ENCODE data around the gene PIK3R3. TPM values are rescaled to one million over a fixed set of nuclear protein-coding genes. Genes with fewer than 3 reads are reported as not detected.

PIK3R3 gene
- total and polyA plus RNA-seq, 8 donors = 1.2 to 4.9 (median 4.1) TPM

- intact Hi-C loops (cut with DNase I) = no loop called here
These were observed 111.1 kb downstream of the PIK3R3 start for GRCh38 chr1:46021046-46021996.

GRCh38 chr1:46020010-46020409 lies 112.4 kb downstream of the PIK3R3 start:
- DNase-seq (no peak), FAIRE-seq (no peak), ATAC-seq (no peak)
- WGBS, 2 donors = 82 to 83% methylated on average over 4 of the region's 4 CpGs
- intact Hi-C loops (cut with DNase I) = no loop called here
- Histone ChIP-seq H3K9me3 (no peaks in the 10 kb centered on the region), H3K4me3 (no peak overlapping the region), H3K4me1 (no peaks in the 10 kb centered on the region), H3K27me3 (no peaks in the 10 kb centered on the region), H3K27ac (no peak overlapping the region), H3K36me3 (peaks cover 0 to 4% (median 0%) of the 10 kb centered on the region in 3 donors)
- TF ChIP-seq CTCF (IDR thresholded peaks at IDR 0.05) = no peak

More at GRCh38 chr1:46021046-46021996, 111.1 kb downstream of the PIK3R3 start:
- Histone ChIP-seq H3K36me3 (peaks cover 0 to 4% (median 0%) of the 10 kb centered on the region in 3 donors), H3K9me3 (no peaks in the 10 kb centered on the region), H3K27me3 (no peaks in the 10 kb centered on the region), H3K4me3 (no peak overlapping the region), H3K4me1 (no peaks in the 10 kb centered on the region), H3K27ac (no peak overlapping the region)
- TF ChIP-seq CTCF (IDR thresholded peaks at IDR 0.05) = no peak
- FAIRE-seq (no peak), ATAC-seq (no peak), DNase-seq (no peak)
- 96 to 98% methylated on average over 2 of the region's 2 CpGs for WGBS, 2 donors

GRCh38 chr1:46019348-46019747 lies 113.1 kb downstream of the PIK3R3 start:
- Histone ChIP-seq H3K4me1 (no peaks in the 10 kb centered on the region), H3K27ac (no peak overlapping the region), H3K36me3 (peaks cover 0 to 4% (median 0%) of the 10 kb centered on the region in 3 donors), H3K9me3 (no peaks in the 10 kb centered on the region), H3K4me3 (no peak overlapping the region), H3K27me3 (no peaks in the 10 kb centered on the region)
- intact Hi-C loops (cut with DNase I) = no loop called here
- FAIRE-seq = no peak
- WGBS, 2 donors = 95 to 96% methylated on average over 7 of the region's 7 CpGs
- no peak for DNase-seq
- ATAC-seq = no peak
- no peak for TF ChIP-seq CTCF (IDR thresholded peaks at IDR 0.05)

GRCh38 chr1:46017876-46018503 lies 114.4 kb downstream of the PIK3R3 start:
- DNase-seq (no peak), ATAC-seq (no peak), FAIRE-seq (no peak)
- H3K4me1 ChIP-seq = no peaks in the 10 kb centered on the region
- no peak overlapping the region for H3K27ac ChIP-seq
- 94% methylated on average over 6 of the region's 6 CpGs for WGBS, 2 donors
- H3K4me3 ChIP-seq = no peak overlapping the region
- peaks cover 0 to 4% (median 0%) of the 10 kb centered on the region in 3 donors for H3K36me3 ChIP-seq
- no peaks in the 10 kb centered on the region for H3K9me3 ChIP-seq
- intact Hi-C loops (cut with DNase I) = no loop called here
- no peaks in the 10 kb centered on the region for H3K27me3 ChIP-seq
- no peak for TF ChIP-seq CTCF (IDR thresholded peaks at IDR 0.05)

Measured in pancreas (tissue), 10 donors.